Measurements from ENCODE around the gene TMPRSS2. TPM values are rescaled to one million over a fixed set of nuclear protein-coding genes. Genes with fewer than 3 reads are reported as not detected.

TMPRSS2 gene
- total RNA-seq, 4 donors from 2014 or later = not detected

DNA sequence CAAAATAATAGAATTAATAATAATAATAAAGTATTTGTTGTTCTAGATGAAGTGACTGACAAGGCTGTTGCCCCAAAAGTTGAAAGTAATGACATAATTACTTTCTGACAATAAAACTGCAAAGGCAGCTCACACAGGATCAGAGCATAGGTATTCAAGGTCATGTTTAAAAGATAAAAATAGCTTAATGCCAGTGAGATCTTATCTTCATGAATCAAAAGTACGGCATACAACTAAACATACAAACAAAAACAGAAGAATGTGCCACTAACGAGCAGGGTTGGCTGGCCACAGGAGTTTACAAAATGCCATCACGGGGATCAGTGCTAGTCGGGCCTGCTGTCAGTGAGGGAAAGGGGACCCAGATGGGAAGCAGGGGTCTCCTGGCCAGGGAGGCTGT, 22.4 kb upstream of the TMPRSS2 start:
- no peak overlapping the region for H3K27ac ChIP-seq
- no peaks in the 10 kb centered on the region for H3K27me3 ChIP-seq
- 70 to 78% methylated on average over 4 of the region's 4 CpGs for WGBS, 2 donors
- no peak for DNase-seq (ENCODE audit: low spot score in 2 of 2)
- H3K9me3 ChIP-seq = no peaks in the 10 kb centered on the region
- TF ChIP-seq EP300 (IDR thresholded peaks at IDR 0.05) = no peak
- no peak for TF ChIP-seq POLR2A (IDR thresholded peaks at IDR 0.05)
- TF ChIP-seq, protein P1, sequence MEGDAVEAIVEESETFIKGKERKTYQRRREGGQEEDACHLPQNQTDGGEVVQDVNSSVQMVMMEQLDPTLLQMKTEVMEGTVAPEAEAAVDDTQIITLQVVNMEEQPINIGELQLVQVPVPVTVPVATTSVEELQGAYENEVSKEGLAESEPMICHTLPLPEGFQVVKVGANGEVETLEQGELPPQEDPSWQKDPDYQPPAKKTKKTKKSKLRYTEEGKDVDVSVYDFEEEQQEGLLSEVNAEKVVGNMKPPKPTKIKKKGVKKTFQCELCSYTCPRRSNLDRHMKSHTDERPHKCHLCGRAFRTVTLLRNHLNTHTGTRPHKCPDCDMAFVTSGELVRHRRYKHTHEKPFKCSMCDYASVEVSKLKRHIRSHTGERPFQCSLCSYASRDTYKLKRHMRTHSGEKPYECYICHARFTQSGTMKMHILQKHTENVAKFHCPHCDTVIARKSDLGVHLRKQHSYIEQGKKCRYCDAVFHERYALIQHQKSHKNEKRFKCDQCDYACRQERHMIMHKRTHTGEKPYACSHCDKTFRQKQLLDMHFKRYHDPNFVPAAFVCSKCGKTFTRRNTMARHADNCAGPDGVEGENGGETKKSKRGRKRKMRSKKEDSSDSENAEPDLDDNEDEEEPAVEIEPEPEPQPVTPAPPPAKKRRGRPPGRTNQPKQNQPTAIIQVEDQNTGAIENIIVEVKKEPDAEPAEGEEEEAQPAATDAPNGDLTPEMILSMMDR (IDR thresholded peaks at IDR 0.05) = no peak
- H3K4me1 ChIP-seq = no peaks in the 10 kb centered on the region
- H3K36me3 ChIP-seq = no peaks in the 10 kb centered on the region
- no peak overlapping the region for H3K4me3 ChIP-seq

DNA sequence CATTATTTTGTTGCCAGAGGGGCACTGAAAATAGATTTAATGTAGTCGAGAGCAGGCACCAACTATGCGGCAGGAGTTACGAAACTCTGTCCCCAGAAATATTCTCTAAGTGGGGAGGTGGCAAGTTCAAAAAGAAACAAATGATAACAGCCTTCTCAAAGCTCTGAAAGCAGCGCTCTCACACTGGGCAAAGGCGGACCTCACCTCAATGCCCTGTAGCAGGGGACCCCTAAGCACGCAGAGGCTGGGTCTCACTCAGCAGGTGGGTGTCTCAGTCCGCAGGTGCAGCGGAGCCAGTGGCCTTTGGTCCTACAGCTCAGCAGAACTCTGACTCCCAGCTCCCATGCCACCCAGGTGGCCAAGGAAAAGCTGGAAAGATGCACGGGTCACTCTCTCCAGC, 21.8 kb upstream of the TMPRSS2 start:
- Histone ChIP-seq H3K9me3 (no peaks in the 10 kb centered on the region), H3K4me1 (no peaks in the 10 kb centered on the region), H3K27me3 (no peaks in the 10 kb centered on the region), H3K27ac (no peak overlapping the region), H3K4me3 (no peak overlapping the region), H3K36me3 (no peaks in the 10 kb centered on the region)
- WGBS, 2 donors = 77 to 80% methylated on average over 9 of the region's 9 CpGs
- TF ChIP-seq, protein P1 (IDR thresholded peaks at IDR 0.05) = no peak
- TF ChIP-seq POLR2A (IDR thresholded peaks at IDR 0.05) = no peak
- TF ChIP-seq EP300 (IDR thresholded peaks at IDR 0.05) = no peak
- DNase-seq (ENCODE audit: low spot score in 2 of 2) = no peak

DNA sequence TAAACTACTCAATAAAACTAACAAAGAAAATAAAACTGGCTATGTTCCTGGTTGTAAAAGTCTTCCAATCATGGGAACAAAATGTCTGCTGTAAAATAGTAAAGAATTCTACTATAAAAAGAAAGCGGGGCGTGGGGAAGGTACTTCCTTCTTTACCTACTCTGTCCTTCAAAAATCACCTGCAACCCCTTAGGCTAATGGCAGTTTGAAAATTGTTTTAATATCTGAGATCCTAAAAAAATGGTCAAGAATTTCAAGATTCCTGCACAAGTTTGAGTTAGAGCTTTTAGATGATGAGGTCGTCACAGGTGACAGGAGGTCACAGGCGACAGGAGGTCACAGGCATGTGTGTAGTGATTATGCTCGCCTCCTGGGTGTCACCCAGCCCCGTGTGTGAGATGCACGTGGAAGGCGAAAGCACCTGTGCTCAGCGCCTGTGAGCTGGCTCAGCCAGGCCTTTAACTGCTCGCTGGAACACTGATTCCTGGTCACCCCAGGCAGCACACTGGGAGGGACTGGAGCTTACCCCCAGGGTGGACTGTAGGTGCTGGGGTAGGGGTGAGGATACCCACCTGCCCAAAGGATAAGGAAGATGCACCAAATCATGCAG, 18.6 kb upstream of the TMPRSS2 start:
- Histone ChIP-seq H3K27ac (peak overlapping the region in 1 of 4 donors; percentile 8), H3K4me3 (no peak overlapping the region), H3K27me3 (no peaks in the 10 kb centered on the region), H3K36me3 (no peaks in the 10 kb centered on the region), H3K4me1 (no peaks in the 10 kb centered on the region), H3K9me3 (no peaks in the 10 kb centered on the region)
- TF ChIP-seq POLR2A (IDR thresholded peaks at IDR 0.05) = no peak
- TF ChIP-seq, protein P1 (IDR thresholded peaks at IDR 0.05) = no peak
- TF ChIP-seq EP300 (IDR thresholded peaks at IDR 0.05) = no peak
- no peak for DNase-seq (ENCODE audit: low spot score in 2 of 2)
- WGBS, 2 donors = 79 to 83% methylated on average over 10 of the region's 10 CpGs

DNA sequence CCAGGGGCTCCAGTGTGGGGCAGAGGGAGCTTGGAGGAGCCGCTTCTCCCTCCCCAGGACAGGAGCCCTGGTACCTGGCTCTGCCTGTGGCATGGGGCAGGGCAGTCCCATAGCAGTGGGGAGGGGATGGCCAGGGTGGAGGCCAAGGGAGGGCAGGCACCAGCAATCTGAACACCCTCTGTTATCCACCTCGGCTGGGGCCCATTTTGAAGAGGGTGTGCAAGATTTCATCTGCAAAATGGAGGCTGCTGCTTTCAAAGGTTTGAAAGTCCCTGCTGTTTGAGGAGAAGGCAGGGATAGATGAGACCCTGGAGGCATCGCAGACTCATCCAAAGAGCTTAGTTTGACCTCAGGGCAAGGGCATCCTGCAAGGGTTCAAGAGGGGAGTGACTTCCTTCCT, 15.2 kb upstream of the TMPRSS2 start:
- Histone ChIP-seq H3K27ac (no peak overlapping the region), H3K27me3 (no peaks in the 10 kb centered on the region), H3K36me3 (no peaks in the 10 kb centered on the region), H3K9me3 (peaks cover 0 to 3% (median 0%) of the 10 kb centered on the region in 4 donors), H3K4me1 (no peaks in the 10 kb centered on the region), H3K4me3 (no peak overlapping the region)
- DNase-seq (ENCODE audit: low spot score in 2 of 2) = no peak
- 65 to 91% methylated on average over 2 to 3 of the region's 3 CpGs for WGBS, 2 donors
- TF ChIP-seq, protein P1 (IDR thresholded peaks at IDR 0.05) = no peak
- no peak for TF ChIP-seq POLR2A (IDR thresholded peaks at IDR 0.05)
- no peak for TF ChIP-seq EP300 (IDR thresholded peaks at IDR 0.05)

DNA sequence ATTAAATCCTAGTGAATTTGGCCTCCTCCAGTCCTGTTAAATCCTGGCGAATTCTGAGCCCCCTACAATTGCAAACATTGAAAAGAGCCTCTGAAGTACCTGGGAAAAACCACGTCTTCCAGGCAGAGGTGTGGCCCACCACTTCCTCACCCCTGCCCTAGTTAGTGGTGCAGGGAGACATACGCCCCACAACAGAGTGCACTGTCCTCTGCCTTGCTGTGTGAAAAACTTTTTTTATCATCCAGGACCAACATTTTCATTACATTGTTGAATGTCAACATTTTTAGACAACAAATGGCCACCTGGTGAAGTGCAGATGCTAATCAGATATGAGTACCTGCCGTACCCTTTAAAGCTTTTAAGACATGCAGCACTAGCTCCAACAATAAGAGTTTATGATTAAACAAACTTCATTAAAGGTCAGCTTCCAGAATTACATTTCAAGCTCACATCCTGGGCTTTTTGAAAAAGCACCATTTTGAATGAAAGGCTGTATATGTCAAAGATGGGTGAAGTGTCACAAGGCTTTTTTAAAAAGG, 13.6 kb upstream of the TMPRSS2 start:
- 80 to 83% methylated on average over 4 of the region's 4 CpGs for WGBS, 2 donors

More for the DNA sequence above, 13.6 kb upstream of the TMPRSS2 start:
- Histone ChIP-seq H3K36me3 (no peaks in the 10 kb centered on the region), H3K9me3 (peaks cover 0 to 11% (median 0%) of the 10 kb centered on the region in 4 donors), H3K4me1 (no peaks in the 10 kb centered on the region), H3K27me3 (no peaks in the 10 kb centered on the region), H3K27ac (no peak overlapping the region), H3K4me3 (no peak overlapping the region)
- TF ChIP-seq POLR2A (IDR thresholded peaks at IDR 0.05) (no peak), EP300 (IDR thresholded peaks at IDR 0.05) (no peak)
- TF ChIP-seq, protein P1 (IDR thresholded peaks at IDR 0.05) = no peak
- DNase-seq (ENCODE audit: low spot score in 2 of 2) = no peak
